CD8-positive, alpha-beta memory T cell (primary cell): ENCODE results near the gene COL27A1. TPM values are rescaled to one million over a fixed set of nuclear protein-coding genes. Genes with fewer than 3 reads are reported as not detected.
A peak's percentile ranks its signal among the peaks of the same experiment; 100 is the strongest.

ENCODE experiments used
- CTCF ChIA-PET: fragments of 350-600 bp; sonication (Branson Sonifier 250); formaldehyde crosslinking; loops from one replicate; lab custom pipeline; 2021; ENCODE audit warnings: antibody characterized with exemption; lab: Charles Lee
- POLR2A ChIA-PET: fragments of 350-600 bp; sonication (Branson Sonifier 250); formaldehyde crosslinking; loops from one replicate; lab custom pipeline; 2021; ENCODE audit warnings: antibody characterized with exemption; lab: Charles Lee
- DNase-seq, 5 donors: peaks; one replicate each; pipeline versions ENCODE4 v3.0.0 to v3.0.0-alpha.2; 2020 to 2022; ENCODE audit warnings: mixed read lengths in 1 of 5
- H3K27ac ChIP-seq: one replicate; pipeline ENCODE4 v1.7.0; 2013; ENCODE audit warnings: low read depth, mild to moderate bottlenecking, low read length, moderate library complexity
- H3K27me3 ChIP-seq: 2 replicates; pipeline ENCODE4 v1.7.0; 2013; ENCODE audit warnings: low read length, mild to moderate bottlenecking; ENCODE audit not compliant: insufficient read depth, poor library complexity, severe bottlenecking
- H3K36me3 ChIP-seq: 2 replicates; pipeline ENCODE4 v1.7.0; 2013; ENCODE audit warnings: mild to moderate bottlenecking, low read length, moderate library complexity; ENCODE audit not compliant: insufficient read depth
- H3K4me1 ChIP-seq: 2 replicates; pipeline ENCODE4 v1.7.0; 2013; ENCODE audit warnings: mild to moderate bottlenecking, low read length, moderate library complexity; ENCODE audit not compliant: insufficient read depth
- H3K4me3 ChIP-seq: 2 replicates; pipeline ENCODE4 v1.7.0; 2013; ENCODE audit warnings: mild to moderate bottlenecking, low read length
- H3K9me3 ChIP-seq: 2 replicates; pipeline ENCODE4 v1.7.0; 2013; ENCODE audit warnings: mild to moderate bottlenecking, low read length
- H3K27ac Mint-ChIP-seq, 8 donors: one replicate each; pipeline ENCODE4 v1.8.0; 2020 to 2021; ENCODE audit warnings: mixed read lengths in 8 of 8, mild to moderate bottlenecking in 6 of 8, inconsistent platforms in 3 of 8, moderate library complexity in 3 of 8
- H3K27me3 Mint-ChIP-seq, 2 donors: one replicate each; pipeline ENCODE4 v1.8.0; 2020 to 2021; ENCODE audit warnings: mixed read lengths in 2 of 2, mild to moderate bottlenecking in 1 of 2, moderate library complexity in 1 of 2
- H3K36me3 Mint-ChIP-seq, 3 donors: one replicate each; pipeline ENCODE4 v1.8.0; 2020 to 2021; ENCODE audit warnings: mixed read lengths in 3 of 3, inconsistent platforms in 1 of 3, mild to moderate bottlenecking in 1 of 3
- H3K4me1 Mint-ChIP-seq, 3 donors: one replicate each; pipeline ENCODE4 v1.8.0; 2020 to 2021; ENCODE audit warnings: mixed read lengths in 3 of 3, inconsistent platforms in 1 of 3, mild to moderate bottlenecking in 1 of 3
- H3K4me3 Mint-ChIP-seq, 7 donors: one replicate each; pipeline ENCODE4 v1.8.0; 2020 to 2021; ENCODE audit warnings: mixed read lengths in 7 of 7, mild to moderate bottlenecking in 6 of 7, moderate library complexity in 4 of 7, inconsistent platforms in 2 of 7
- H3K9me3 Mint-ChIP-seq, 5 donors: one replicate each; pipeline ENCODE4 v1.8.0; 2020 to 2022; ENCODE audit warnings: mixed read lengths in 5 of 5, mild to moderate bottlenecking in 3 of 5, moderate library complexity in 2 of 5, inconsistent platforms in 1 of 5
- polyA plus RNA-seq: library from polyadenylated mRNA; unstranded; fragments of 300-500 nt; fragmentation: Illumina TruSeq; gene quantifications from one replicate; pipeline ENCODE4 v1.2.3, GENCODE V29; 2021
- total RNA-seq, 2 experiments: library from RNA; stranded (reverse); gene quantifications; one replicate each; pipeline ENCODE4 v1.2.3, GENCODE V29; 2021

Gene COL27A1
- total and polyA plus RNA-seq, 3 experiments from 2014 or later: 0.86 to 1.6 TPM; not detected in 1

DNA sequence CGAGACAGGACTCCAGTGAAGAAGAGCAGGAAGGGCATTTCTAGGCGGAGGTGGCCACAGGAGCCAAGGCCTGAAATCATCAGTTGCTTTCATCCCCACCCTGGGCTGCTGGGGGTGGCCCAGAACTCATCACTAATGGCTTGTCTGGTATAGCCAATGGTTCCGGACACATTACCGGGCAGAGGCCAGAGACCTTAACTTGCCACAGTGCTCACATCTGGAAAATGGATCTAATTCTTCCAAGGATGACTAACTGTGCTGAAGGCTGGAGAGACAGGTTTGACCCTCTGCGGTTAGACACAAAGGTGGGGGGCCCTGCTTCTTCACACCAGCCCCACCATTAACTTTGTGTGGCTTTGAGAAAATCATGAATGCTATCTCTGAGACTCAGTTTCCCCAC lies 6.2 kb upstream of the COL27A1 start:
- Histone ChIP-seq H3K36me3 (no peaks in the 10 kb centered on the region), H3K4me1 (no peaks in the 10 kb centered on the region), H3K4me3 (no peak overlapping the region), H3K27me3 (peaks cover 13% of the 10 kb centered on the region), H3K9me3 (no peaks in the 10 kb centered on the region), H3K27ac (no peak overlapping the region)
- DNase-seq: no peak
- ChIA-PET CTCF (no interaction called here), POLR2A (no interaction called here)
- H3K4me3 Mint-ChIP-seq: no peak overlapping the region
- H3K36me3 Mint-ChIP-seq: no peaks in the 10 kb centered on the region
- H3K9me3 Mint-ChIP-seq: no peaks in the 10 kb centered on the region
- H3K27me3 Mint-ChIP-seq: peaks cover 21 to 46% of the 10 kb centered on the region in 2 donors
- peaks cover under 1 to 5% (median 2%) of the 10 kb centered on the region in 3 donors for H3K4me1 Mint-ChIP-seq
- H3K27ac Mint-ChIP-seq: no peak overlapping the region

DNA sequence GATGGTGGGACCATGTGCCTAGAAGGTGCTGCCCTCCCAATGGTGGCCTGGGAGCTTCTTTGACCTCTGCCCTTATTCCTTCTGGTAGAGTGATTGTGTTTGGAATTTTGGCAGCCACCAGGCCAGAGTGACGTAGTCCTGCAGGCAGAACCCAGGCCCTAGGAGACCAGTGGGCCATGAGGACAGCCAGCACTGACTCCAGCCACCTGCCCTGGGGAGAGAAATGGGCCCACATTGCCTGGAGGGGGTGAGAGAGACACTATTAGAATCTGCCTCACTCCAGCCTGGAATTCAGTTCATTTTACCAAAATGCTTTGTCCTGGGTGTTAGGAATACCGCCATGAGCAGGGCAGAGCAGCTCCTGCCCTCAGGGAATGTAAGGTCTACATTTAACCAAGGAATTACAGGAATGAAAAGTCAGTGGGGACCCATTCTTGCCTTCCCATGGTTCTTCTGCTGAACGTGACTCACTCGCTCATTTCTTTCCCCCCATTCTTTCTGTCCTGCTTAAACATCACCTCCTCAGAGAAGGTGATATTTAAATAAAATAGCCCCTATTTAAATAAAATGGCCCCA lies 5.5 kb upstream of the COL27A1 start:
- Mint-ChIP-seq H3K27me3 (peaks cover 28 to 53% of the 10 kb centered on the region in 2 donors), H3K36me3 (no peaks in the 10 kb centered on the region), H3K4me3 (no peak overlapping the region), H3K9me3 (no peaks in the 10 kb centered on the region), H3K4me1 (peaks cover 7 to 12% (median 9%) of the 10 kb centered on the region in 3 donors), H3K27ac (no peak overlapping the region)
- Histone ChIP-seq H3K9me3 (no peaks in the 10 kb centered on the region), H3K36me3 (no peaks in the 10 kb centered on the region), H3K4me3 (no peak overlapping the region), H3K27ac (no peak overlapping the region), H3K27me3 (peaks cover 20% of the 10 kb centered on the region), H3K4me1 (peaks cover 7% of the 10 kb centered on the region)
- CTCF ChIA-PET: no interaction called here
- POLR2A ChIA-PET: no interaction called here
- no peak for DNase-seq

DNA sequence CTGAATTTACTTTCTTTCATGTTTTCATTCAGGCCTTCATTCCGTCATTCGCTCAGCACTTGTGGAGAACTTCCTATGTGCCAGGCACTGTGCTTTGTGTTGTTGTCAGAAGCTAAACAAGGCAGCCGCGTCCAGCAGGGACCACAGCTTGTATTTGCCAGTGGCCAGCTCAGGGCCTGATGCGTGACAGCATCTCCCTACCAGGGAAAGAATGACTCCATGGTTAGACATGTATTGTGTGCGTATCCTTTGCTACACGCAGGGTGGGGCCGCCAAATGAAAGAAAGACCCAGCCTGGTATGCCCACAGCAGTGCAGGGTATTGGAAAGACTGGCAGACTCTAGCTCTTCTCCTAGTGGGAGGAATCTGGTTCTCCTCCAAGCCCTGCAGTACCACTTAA lies 4.7 kb upstream of the COL27A1 start:
- H3K4me1 ChIP-seq: peaks cover 10% of the 10 kb centered on the region
- Mint-ChIP-seq H3K27me3 (peaks cover 28 to 56% of the 10 kb centered on the region in 2 donors), H3K36me3 (no peaks in the 10 kb centered on the region), H3K4me3 (no peak overlapping the region), H3K9me3 (no peaks in the 10 kb centered on the region), H3K27ac (no peak overlapping the region), H3K4me1 (peaks cover 10 to 18% (median 12%) of the 10 kb centered on the region in 3 donors)
- POLR2A ChIA-PET: no interaction called here
- H3K27ac ChIP-seq: no peak overlapping the region
- DNase-seq: no peak
- no peaks in the 10 kb centered on the region for H3K9me3 ChIP-seq
- H3K36me3 ChIP-seq: no peaks in the 10 kb centered on the region
- peaks cover 23% of the 10 kb centered on the region for H3K27me3 ChIP-seq
- CTCF ChIA-PET: no interaction called here
- no peak overlapping the region for H3K4me3 ChIP-seq

DNA sequence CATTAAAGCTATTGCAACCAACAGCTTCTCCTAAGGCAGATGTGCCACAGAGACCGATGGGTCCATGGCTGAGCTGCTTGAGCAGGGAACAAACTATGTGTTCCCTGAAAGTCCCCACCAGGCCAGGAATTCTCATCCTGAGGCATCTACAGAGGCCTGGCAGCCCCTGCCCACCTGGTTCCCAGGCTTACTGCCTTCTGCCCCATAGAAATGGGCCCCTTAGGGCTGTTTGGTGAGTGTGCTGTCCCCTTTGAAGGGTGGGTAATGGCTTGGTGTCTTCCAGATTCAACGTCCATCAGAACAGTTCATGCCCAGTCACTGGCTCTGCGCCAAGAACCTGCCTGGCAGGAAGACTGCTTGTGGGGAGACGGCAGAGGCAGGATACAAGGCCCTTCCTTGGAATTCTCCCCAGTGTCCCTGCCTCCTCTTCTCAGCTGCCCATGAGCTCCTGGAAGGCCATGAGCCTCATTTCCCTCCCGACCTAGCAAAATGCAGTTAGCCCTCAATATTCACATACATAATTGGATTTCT lies 3.8 kb upstream of the COL27A1 start:
- no peak for DNase-seq
- CTCF ChIA-PET: no interaction called here
- Mint-ChIP-seq H3K36me3 (no peaks in the 10 kb centered on the region), H3K27ac (no peak overlapping the region), H3K4me3 (no peak overlapping the region), H3K4me1 (peaks cover 14 to 23% (median 16%) of the 10 kb centered on the region in 3 donors), H3K27me3 (peaks cover 31 to 57% of the 10 kb centered on the region in 2 donors), H3K9me3 (no peaks in the 10 kb centered on the region)
- H3K4me3 ChIP-seq: no peak overlapping the region
- H3K36me3 ChIP-seq: no peaks in the 10 kb centered on the region
- H3K27ac ChIP-seq: no peak overlapping the region
- POLR2A ChIA-PET: no interaction called here
- no peaks in the 10 kb centered on the region for H3K9me3 ChIP-seq
- peaks cover 10% of the 10 kb centered on the region for H3K4me1 ChIP-seq
- H3K27me3 ChIP-seq: peaks cover 23% of the 10 kb centered on the region

DNA sequence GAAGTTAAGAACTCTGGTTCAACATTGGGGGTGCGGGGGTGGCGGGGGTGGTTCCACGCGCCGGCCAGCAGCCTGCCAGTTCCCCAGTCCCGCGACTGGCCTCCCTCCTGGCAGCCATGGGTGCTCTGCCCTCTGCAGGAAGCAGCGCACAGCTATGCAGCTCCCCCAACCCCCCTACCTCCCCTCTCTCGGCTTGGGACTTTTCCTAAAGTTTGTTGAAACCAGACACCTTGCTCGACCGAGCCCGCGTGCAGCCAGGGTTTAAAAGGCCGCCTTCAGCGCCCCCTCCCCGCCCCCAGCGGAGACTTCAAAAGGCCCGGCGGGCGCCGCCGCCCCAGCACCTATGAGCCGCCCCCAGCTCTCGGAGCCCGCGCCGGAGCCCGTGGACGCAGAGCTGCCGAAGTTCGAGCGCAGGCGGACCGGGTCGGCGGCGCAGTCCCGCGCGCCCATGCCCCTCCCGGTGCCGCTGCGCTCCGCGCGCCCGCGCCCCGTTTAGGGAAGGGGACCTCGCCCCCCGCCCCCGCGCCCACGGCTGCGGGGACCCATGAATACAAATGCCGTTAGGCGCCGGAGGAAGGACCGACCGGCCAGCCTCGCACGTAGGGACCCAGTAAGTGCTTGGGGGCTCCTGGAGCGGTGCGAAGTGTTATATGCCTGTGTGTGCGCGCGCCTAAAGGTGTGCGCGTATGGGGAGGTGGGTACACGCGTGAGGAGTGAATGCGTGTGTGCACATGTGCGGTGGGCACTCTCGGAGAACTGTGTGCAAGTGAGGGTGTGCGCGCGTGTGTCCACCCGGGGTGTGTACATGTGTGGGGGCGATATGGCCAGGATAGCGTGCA lies 1.4 kb upstream of the COL27A1 start:
- peak overlapping the region in 6 of 7 donors; percentile 33 to 85 (median 70) for H3K4me3 Mint-ChIP-seq
- no peaks in the 10 kb centered on the region for H3K36me3 Mint-ChIP-seq
- H3K4me1 ChIP-seq: peaks cover 10% of the 10 kb centered on the region
- no peak for DNase-seq
- H3K27me3 ChIP-seq: peaks cover 23% of the 10 kb centered on the region
- no peaks in the 10 kb centered on the region for H3K36me3 ChIP-seq
- H3K4me3 ChIP-seq: no peak overlapping the region
- peak overlapping the region in 2 of 8 donors; percentile 1 to 64 for H3K27ac Mint-ChIP-seq
- H3K9me3 ChIP-seq: no peaks in the 10 kb centered on the region
- H3K9me3 Mint-ChIP-seq: no peaks in the 10 kb centered on the region
- H3K4me1 Mint-ChIP-seq: peaks cover 21 to 31% (median 21%) of the 10 kb centered on the region in 3 donors
- ChIA-PET CTCF (interaction anchor here (1.3 to 3.1 kb wide), 2 partner anchors 132 to 137 kb away, joined by 4 to 16 read pairs; no protein-coding TSS in a partner anchor), POLR2A (no interaction called here)
- no peak overlapping the region for H3K27ac ChIP-seq
- peaks cover 36 to 59% of the 10 kb centered on the region in 2 donors for H3K27me3 Mint-ChIP-seq

DNA sequence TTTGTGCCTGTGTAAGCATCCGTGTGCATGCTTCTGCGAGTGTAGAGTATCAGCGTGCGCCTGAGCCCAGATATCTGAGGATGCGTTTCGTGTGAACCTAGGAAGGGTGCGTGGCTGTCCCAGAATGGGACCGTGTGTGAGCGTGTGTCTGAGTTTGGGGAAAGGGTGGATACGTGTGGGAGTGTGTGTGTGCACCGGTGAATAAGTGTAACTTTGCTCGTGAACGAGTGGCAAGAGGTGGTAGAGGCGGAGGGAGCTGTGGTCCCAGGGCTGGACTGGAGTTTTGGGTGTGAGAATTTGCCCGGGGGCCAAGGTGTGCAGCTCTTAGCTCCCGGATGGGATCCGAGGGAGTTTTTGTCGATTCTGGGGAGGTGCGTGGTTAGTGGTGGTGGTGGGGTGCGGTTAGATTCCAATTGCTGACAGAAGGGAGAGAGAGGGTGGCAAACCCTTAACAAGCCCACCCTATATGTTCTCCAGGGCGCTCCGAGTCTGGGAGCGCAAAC lies 686 bp upstream of the COL27A1 start:
- peaks cover 10% of the 10 kb centered on the region for H3K4me1 ChIP-seq
- peak overlapping the region; percentile 32 for H3K4me3 ChIP-seq
- no peaks in the 10 kb centered on the region for H3K36me3 ChIP-seq
- peak overlapping the region; percentile 33 to 85 (median 71) for H3K4me3 Mint-ChIP-seq
- H3K27me3 Mint-ChIP-seq: peaks cover 35 to 57% of the 10 kb centered on the region in 2 donors
- H3K4me1 Mint-ChIP-seq: peaks cover 21 to 31% (median 21%) of the 10 kb centered on the region in 3 donors
- peak overlapping the region in 2 of 8 donors; percentile 1 to 64 for H3K27ac Mint-ChIP-seq
- H3K9me3 Mint-ChIP-seq: no peaks in the 10 kb centered on the region
- no peaks in the 10 kb centered on the region for H3K9me3 ChIP-seq
- DNase-seq: no peak
- ChIA-PET POLR2A (no interaction called here), CTCF (interaction anchor here (1.1 to 3.1 kb wide), 7 partner anchors 8 to 139 kb away, joined by 4 to 16 read pairs (median 4); no protein-coding TSS in a partner anchor)
- H3K27me3 ChIP-seq: peaks cover 23% of the 10 kb centered on the region
- H3K27ac ChIP-seq: no peak overlapping the region
- no peaks in the 10 kb centered on the region for H3K36me3 Mint-ChIP-seq

DNA sequence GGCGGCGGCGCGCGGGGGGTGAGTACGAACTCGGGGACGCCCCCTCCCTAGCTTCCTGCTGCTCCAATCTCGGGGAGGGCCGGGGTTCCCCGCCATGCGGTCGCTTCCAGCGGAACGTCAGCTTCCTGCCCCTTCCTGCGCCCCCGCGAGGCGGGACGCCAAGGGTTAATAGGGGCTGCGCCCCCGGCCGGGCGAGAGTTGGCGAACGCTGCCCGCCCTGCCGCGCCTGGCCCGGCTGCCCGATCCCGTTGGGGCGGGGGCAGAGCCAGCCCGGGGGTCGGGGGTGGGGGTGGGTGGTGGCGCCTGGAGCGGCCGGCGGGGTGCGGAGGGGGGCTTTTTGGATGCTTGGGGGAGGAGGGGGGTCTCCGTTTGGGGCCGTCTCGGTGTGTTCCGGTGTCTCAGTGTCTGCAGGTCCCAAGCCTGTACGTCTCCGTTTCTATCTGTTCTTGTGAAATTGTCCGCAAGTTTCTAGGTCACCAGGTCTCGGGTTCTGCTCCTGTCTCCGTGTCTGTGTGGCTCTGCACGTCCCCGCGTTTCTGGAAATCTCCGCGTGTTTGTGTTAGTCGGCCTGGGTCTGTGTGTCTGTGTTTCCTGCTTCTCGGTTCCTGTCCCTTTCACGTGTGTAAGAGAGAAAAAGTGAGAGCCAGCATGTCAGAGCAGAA lies 789 bp downstream of the COL27A1 start:
- Histone ChIP-seq H3K36me3 (no peaks in the 10 kb centered on the region), H3K4me1 (peaks cover 10% of the 10 kb centered on the region), H3K27ac (no peak overlapping the region), H3K9me3 (no peaks in the 10 kb centered on the region), H3K4me3 (no peak overlapping the region), H3K27me3 (peaks cover 18% of the 10 kb centered on the region)
- Mint-ChIP-seq H3K4me3 (peak overlapping the region; percentile 83 to 95 (median 89)), H3K27me3 (peaks cover 28 to 48% of the 10 kb centered on the region in 2 donors), H3K9me3 (no peaks in the 10 kb centered on the region), H3K27ac (peak overlapping the region in 6 of 8 donors; percentile 34 to 81 (median 63)), H3K36me3 (no peaks in the 10 kb centered on the region), H3K4me1 (peaks cover 21 to 31% (median 21%) of the 10 kb centered on the region in 3 donors)
- no peak for DNase-seq
- ChIA-PET CTCF (interaction anchor here (1.2 to 3.1 kb wide), 5 partner anchors 8 to 138 kb away, joined by 4 to 16 read pairs (median 6); no protein-coding TSS in a partner anchor), POLR2A (no interaction called here)
